Upper lobe of left lung (tissue), 4 donors: ENCODE results near the gene AXL.

ENCODE experiments used
- POLR2A ChIP-seq, 4 donors: fragments of 450-650 bp; IDR thresholded peaks; one replicate each; pipeline ENCODE4 v1.5.1; 2016 to 2017; ENCODE audit warnings: antibody characterized with exemption in 4 of 4, mild to moderate bottlenecking in 2 of 4
- POLR2AphosphoS5 ChIP-seq, 2 donors: sonication (generic); formaldehyde crosslinking; IDR thresholded peaks; one replicate each; pipeline ENCODE4 v1.5.1; 2017; ENCODE audit warnings: antibody characterized with exemption in 2 of 2
- TF ChIP-seq, protein P1 (sequence below), 6 experiments: fragments of 450-650 bp in 4 of 6; fragments of 200-600 bp in 2 of 6; sonication (generic) in 2 of 6; IDR thresholded peaks; one replicate each; pipeline ENCODE4 v1.5.1; 2016 to 2019; ENCODE audit warnings: antibody characterized with exemption in 6 of 6

GRCh38 chr19:41232686-41233085 lies 13.7 kb downstream of the AXL start:
- TF ChIP-seq, protein P1, sequence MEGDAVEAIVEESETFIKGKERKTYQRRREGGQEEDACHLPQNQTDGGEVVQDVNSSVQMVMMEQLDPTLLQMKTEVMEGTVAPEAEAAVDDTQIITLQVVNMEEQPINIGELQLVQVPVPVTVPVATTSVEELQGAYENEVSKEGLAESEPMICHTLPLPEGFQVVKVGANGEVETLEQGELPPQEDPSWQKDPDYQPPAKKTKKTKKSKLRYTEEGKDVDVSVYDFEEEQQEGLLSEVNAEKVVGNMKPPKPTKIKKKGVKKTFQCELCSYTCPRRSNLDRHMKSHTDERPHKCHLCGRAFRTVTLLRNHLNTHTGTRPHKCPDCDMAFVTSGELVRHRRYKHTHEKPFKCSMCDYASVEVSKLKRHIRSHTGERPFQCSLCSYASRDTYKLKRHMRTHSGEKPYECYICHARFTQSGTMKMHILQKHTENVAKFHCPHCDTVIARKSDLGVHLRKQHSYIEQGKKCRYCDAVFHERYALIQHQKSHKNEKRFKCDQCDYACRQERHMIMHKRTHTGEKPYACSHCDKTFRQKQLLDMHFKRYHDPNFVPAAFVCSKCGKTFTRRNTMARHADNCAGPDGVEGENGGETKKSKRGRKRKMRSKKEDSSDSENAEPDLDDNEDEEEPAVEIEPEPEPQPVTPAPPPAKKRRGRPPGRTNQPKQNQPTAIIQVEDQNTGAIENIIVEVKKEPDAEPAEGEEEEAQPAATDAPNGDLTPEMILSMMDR (IDR thresholded peaks at IDR 0.05), result no peak
- TF ChIP-seq POLR2AphosphoS5 (IDR thresholded peaks at IDR 0.05) (no peak), POLR2A (IDR thresholded peaks at IDR 0.05) (no peak)
